GM19455 (cell line): ENCODE results near the gene PEAK1.
"Not testable (repeated sequence)": the region's sequence is repeated elsewhere in the genome, so short reads cannot be mapped to it uniquely, and the experiment has no call there.

Source experiments
- ATAC-seq: cut with Tn5 transposase; IDR thresholded peaks from one replicate; pipeline ENCODE4 v1.9.1; 2021; ENCODE audit not compliant: unreplicated experiment

PEAK1 gene

DNA sequence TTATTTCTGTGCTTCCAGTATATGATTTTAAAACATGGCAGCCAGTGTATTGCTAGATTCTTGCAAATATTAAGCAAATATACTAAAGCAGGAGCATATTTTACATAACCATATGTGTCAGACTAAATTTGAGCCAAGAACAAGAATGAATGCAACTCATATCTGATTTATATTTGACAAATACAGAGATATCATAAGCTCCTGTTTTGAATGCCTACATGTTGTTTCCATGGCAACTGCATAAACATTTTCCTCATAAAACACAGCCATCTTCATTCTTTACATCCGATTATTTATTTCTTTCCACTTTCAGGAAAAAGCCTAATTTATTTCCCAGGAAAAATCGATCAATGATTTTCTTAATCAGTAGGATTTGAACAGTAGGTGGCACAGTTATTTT is 176.8 kb downstream of the PEAK1 start:
- no peak for ATAC-seq

DNA sequence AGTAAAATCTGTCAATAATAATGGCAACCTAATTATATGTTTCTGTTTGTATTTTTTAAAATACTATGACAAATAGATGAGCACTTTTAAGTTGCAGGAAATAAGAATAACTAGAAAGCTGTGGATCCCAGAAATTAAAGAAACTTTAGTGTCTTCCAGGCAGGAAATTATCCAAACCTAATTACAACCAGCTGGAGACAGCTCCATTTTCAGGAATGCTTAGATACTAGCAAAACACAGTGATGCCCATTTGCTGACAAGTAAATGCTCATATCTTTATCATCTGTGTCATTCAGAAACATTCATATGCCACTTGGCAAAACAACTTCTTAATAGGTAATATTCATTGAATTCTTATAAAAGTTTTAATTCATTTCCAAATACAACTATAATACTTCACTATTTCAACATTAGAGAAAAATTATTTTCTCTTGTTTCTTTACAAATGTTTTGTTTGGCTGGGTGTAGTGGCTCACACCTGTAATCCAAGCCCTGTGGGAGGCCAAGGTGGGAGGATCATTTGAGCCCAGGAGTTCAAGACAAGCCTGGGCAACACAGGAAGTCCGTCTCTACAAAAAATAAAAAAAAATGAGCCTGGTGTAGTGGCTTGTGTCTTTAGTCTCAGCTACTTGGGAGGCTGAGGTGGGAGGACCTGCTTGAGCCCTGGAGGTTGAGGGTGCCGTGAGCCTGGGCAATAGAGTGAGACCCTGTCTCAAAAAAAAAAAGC is 179.9 kb downstream of the PEAK1 start:
- ATAC-seq, result no peak

- no peak for ATAC-seq
Observed at GRCh38 chr15:77235566-77235965, 184.3 kb downstream of the PEAK1 start.

- ATAC-seq, result no peak
Observed at GRCh38 chr15:77228828-77229227, 191.1 kb downstream of the PEAK1 start.

DNA sequence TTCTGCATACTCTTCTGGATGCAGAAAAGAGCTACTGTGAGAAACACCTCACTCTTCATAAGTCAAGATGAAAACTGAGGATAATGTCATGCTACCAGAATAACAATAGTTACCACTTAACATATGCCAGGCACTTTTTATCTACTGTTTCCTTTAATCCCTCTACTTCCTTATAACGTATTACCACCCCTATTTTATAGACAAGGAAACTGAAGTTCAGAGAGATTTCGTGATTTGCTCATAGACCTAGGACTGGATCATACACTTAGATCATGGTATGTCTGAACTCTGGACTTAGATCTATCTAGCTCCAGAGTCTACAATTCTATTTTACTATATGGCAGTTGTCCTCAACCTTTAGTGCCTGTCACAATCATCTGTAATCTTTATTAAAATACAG is 193.3 kb downstream of the PEAK1 start:
- no peak for ATAC-seq

GRCh38 chr15:77225646-77226045 is 194.3 kb downstream of the PEAK1 start:
- no peak for ATAC-seq

- no peak for ATAC-seq
Observed at GRCh38 chr15:77225088-77225487, 194.8 kb downstream of the PEAK1 start.

DNA sequence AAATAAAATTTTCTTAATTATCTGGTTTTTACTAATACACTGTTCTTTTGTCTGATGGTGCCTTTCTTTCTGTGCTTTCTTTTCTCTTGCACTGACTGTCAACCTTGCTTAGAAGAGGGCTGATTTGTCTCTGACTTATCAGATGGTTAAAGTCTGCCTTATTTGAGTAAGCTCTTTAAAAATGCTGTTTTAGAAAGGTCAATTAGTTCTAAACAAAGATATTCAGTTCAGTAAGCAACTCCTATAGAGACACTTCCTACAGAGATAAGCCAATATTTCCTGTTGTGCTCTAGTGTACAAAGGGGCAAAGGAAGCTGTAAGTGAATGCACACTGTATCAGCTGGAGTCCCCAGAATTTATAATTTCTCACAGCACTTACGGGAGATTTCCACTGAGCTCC is 195.6 kb downstream of the PEAK1 start:
- ATAC-seq, result no peak

GRCh38 chr15:77221708-77222107 is 198.2 kb downstream of the PEAK1 start:
- no peak for ATAC-seq

- no peak for ATAC-seq
Observed at GRCh38 chr15:77221174-77221573, 198.7 kb downstream of the PEAK1 start.

DNA sequence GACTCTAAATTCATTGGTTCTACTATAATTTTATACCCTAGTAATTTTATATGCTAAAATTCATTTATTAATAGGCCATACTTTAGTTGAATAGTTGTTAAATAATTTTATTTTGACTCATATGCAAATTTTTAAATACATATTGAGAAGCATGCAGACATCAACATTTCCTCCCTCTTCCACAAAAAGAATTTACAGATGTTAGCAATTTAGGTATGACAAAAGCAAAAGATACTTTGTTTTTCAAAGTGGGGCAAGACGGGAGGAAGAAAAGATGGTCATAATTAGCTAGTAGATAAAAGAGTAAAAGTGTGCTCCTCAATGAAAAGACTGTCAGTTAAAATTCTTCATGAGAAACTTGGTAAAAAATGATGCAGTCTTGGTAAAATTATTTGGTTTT is 200.1 kb downstream of the PEAK1 start:
- ATAC-seq, result no peak

- no peak for ATAC-seq
Observed at GRCh38 chr15:77209221-77209620, 210.7 kb downstream of the PEAK1 start.

DNA sequence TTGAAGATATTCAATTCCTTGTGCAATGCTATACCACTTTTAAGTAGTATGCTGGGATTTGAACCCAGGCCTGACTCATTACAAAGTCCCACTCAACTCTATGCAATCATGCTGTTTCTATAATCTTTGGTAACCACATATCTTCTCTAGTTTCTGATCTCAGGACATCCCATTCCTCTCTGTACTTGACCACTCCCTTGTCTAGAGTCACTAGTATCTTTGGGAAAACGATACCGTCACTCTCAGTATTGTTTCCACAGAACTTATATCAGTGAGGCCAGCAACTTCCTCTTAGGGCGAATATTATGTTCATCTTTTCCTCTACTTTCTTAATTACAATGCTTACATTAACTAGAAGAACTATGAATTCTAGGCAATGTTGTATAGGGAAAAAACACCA is 211.7 kb downstream of the PEAK1 start:
- no peak for ATAC-seq

DNA sequence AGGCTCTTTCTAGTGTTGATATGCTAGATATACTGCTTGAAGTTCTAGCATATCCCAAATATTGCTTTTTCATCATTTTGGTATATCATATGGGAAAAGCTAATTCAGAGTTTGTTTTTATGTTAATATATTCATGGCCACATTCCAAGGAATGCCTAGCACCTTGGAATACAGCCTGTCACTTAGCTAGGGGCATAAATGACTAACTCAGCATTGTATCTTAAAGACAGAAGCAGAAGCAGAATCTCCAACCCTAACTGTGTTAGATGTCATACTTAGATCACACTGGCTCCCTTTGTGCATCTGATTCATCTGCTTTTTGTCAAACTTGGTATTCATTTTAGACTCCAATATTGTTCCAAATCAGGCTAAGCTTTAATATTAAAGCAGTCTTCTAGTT is 218.2 kb downstream of the PEAK1 start:
- ATAC-seq, result no peak

GRCh38 chr15:77196381-77196780 is 223.5 kb downstream of the PEAK1 start:
- no peak for ATAC-seq

DNA sequence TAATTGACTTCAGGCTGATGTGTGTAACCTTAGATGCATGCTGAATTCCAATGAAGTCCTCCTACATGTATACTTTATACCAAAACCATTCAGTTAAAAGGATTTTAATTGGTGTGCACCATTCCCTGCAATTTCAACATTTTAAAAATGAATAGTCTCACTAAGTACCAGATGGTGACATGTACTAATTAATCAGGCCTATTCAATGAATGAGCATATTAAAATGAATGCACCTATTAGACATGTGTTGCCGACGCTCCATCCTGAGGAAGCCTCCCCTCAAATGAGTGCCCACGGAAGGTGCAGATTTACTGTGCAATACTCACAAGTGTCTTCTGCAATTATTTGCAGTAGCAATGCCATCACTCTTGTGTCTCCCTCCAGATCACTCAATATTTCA is 224.3 kb downstream of the PEAK1 start:
- ATAC-seq, result no peak

GRCh38 chr15:77192451-77192850 is 227.5 kb downstream of the PEAK1 start:
- ATAC-seq, result no peak

- ATAC-seq, result no peak
Observed at GRCh38 chr15:77191230-77191834, 228.6 kb downstream of the PEAK1 start.

DNA sequence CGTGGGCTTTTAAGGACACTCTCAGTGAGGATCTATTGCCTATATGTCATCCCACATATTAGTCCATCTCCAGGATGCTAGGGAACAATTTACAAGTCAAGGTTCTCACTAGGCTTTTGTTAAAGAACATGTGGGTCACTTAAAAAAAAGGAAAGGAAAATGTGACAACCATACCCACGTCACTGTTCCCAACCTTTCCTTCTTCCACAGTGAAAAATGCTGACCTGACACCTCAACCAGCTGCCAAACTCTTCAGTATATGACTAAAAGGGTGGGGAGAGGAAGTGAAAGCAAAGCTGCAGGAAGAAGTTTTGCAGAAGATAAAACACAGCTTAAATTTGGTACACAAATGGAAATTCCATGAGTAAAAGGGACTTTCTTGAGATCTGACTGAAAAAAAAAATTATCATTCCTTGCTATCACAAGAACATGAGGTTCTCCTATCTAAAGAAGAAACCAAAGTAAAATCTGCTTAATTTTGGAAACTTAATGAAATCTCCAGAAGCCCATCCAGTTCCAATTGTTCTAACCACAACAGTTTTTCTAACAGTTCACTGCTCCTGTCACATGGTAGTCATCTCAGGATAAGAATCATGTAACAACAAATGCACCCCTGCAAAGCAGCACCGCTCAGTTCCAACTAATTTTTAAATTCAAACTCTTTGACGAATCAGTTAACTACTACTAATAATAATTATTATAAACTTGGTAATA is 232.0 kb downstream of the PEAK1 start:
- ATAC-seq, result no peak

- no peak for ATAC-seq
Observed at GRCh38 chr15:77186594-77187011, 233.3 kb downstream of the PEAK1 start.

GRCh38 chr15:77185242-77185785 is 234.6 kb downstream of the PEAK1 start:
- ATAC-seq, result no peak

GRCh38 chr15:77184352-77184751 is 235.6 kb downstream of the PEAK1 start:
- not testable (repeated sequence) for ATAC-seq
